GM03348 (cell line): ENCODE measurements around the gene IDH2.
A peak's percentile ranks its signal among the peaks of the same experiment; 100 is the strongest.
"Not testable (repeated sequence)": the region's sequence is repeated elsewhere in the genome, so short reads cannot be mapped to it uniquely, and the experiment has no call there.

Source experiments
- DNase-seq: peaks from one replicate; pipeline ENCODE4 v3.0.0; 2012; ENCODE audit warnings: low spot score

Gene IDH2

DNA sequence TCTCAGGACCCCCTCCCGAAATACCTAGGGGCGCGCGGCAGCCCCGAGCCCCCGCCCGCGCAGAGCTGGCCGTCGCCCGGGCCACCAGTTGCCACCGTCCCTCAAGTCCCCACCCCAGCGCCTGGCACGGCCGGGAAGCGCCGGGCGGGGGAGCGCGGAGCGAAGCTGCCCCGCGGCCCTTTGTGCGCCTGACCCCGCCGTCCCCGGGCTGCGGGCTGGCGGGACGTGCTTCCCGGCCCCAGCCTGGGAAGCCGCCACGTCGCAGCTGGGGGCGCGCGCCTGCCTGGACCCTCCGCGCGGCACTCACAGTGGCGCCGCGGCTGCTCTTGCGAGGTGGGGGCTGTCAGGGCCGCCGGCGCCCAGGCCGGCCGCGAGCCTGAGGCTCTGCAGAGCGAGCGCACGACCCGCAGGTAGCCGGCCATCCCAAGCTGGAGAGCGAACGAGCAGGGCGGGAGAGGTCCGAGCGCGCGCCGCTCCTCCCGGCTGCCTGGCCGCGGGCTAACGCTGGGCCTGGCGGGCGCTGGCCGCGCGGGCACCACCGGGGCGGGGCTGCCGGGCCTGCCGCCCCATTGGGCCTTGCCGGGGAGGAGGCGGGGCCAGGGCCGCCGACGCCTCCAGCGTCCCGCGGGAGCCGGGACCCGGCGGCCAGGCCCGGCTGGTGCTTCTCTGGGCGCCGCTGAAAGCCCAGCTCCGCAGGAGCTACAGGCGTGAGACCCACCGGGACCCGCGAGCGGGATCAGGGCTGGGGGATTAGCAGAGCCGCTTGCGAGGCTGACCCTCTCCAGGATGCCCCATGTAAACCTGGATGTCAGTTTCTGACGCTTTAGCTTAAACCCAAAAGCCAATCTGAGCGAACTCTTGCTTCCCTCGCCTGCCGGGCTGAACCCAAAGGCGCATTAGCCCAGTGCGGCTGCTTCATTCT, at the start of gene IDH2:
Gene IDH2 (minus strand): TSS at position 500 of the 922 bp plus-strand sequence. CDS start 78 bp downstream, at position 422.
- peak; percentile 98 for DNase-seq

DNA sequence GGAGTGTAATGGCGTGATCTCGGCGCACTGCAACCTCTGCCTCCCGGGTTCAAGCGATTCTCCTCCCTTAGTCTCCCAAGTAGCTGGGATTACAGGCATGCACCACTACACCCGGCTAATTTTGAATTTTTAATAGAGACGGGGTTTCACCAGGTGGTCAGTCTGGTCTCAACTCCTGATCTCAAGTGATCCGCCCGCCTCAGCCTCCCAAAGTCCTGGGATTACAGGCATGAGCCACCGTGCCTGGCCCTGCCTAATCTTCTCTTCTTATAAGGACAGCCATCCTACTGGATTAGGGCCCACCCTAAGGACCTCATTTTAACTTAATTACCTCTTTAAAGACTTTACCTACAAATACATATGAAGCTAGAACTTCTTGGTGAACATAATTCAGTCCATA, 48.3 kb upstream of the IDH2 start:
- DNase-seq: not testable (repeated sequence)

GRCh38 chr15:90149609-90150340, 47.5 kb upstream of the IDH2 start:
- no peak for DNase-seq

GRCh38 chr15:90146198-90146761, 44.0 kb upstream of the IDH2 start:
- DNase-seq: not testable (repeated sequence)

DNA sequence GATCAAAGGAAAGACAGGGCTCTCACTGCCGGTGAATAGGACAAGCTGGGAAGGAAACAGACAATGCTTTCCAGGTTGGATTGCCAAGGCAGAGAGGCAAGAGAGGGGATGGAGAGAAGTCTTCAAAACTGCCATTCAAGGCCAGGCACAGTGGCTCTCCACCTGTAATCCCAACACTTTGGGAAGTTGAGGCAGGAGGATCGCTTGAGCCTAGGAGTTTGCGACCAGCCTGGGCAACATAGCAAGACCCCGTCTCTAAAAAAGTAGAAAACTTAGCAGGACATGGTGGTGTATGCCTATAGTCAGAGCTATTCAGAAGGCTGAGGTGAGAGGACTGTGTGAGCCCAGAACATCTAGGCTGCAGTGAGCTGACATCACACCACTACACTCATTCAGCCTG, 43.5 kb upstream of the IDH2 start:
- no peak for DNase-seq

DNA sequence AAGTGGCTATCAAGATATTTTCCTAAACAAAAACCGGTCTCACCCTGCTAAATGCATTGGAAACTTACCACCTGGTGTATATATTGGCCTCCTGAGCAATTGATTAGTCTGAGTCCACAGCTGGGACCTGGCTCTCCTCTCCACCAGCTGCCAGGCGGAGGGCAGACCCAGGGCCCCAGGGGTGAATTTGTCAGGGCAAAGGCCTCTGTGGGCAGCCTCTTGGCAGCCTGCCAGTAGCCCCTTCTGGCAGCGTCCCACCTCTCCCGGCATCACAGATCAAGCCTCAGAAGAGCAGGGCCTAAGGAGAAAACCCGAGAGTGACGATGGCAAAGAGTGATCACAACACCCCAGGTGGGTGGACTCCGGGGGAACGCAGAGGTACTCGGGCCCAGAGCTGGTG, 43.0 kb upstream of the IDH2 start:
- no peak for DNase-seq

DNA sequence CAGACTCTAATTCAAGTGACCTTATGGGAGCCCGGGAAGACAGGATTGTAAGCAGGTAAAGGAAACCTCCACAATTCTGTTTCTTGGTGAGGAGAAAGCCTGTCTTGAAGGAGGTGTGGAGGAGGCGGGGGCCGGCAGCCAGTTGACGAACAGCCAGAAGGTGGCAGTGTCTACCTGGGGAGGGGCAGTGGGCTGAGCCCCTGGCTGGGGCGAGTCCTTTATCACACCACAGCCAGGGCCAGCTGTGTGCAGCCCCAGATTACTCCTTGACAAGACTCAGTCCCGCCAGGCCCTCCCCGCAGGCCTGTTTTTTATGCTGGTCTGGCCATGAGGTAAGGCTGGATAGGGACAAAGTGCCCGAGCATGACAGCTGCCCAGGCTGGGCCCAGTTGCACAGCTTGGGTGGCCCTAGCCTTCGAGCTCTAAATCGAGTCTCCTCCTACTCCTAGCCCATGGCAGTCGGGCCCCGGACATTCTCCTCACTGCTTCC, 40.9 kb upstream of the IDH2 start:
- DNase-seq: peak; percentile 34

DNA sequence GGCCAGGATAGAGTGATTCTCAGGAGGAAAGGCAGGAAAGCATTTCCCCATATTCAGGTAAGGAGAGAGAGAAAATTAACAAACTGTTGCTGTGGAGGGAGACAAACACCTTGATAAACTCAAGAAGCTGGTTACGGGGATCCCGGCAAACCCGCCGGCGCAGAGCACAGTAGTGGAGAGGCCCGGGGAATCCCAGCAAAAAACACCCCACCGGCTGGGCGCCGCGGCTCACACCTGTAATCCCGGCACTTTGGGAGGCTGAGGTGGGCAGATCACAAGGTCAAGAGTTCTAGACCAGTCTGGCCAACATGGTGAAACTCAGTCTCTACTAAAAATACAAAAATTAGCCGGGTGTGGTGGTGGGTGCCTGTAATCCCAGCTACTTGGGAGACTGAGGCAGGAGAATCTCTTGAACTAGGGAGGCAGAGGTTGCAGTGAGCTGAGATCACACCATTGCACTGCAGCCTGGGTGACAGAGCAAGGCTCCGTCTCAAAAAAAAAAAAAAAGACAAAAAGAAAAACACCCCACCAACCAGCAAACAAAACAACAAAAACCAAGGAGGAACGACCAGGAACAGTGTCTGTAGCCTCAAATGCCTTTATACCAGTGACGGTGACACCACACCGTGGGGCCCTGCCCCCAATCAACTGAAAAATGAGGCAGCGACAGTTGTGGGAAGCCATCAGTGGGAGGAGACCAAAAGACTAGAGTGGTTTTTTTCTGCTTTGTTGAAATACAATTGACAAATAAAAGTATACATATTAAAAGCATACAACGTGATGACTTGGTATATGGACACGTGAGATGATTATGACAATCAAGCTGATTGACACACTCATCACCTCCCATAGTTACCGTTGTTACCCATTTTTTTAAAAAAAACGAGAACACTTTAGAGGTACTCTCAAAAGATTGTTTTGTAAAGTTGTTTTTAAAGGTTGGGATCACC, 40.2 kb upstream of the IDH2 start:
- DNase-seq: no peak

DNA sequence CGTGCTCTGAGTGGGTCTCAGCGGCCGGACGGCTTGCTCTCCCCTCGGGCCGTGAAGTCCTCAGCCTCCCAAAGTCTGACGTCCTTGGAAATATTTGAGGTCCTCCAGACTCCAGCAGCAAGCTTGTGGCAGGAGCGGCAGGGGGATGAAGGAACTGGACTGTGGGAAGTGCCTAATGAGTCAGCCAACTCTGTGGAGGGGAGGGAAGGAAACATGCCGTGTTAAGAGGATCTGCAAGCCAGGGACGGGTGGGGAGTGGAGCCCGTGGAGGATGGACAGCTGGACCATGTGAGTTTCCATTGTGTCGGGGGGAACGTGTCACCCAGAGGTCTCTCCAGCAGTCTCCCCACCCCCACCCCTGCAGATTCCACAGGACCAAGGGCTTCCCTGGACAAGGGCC, 39.4 kb upstream of the IDH2 start:
- DNase-seq: peak; percentile 24

DNA sequence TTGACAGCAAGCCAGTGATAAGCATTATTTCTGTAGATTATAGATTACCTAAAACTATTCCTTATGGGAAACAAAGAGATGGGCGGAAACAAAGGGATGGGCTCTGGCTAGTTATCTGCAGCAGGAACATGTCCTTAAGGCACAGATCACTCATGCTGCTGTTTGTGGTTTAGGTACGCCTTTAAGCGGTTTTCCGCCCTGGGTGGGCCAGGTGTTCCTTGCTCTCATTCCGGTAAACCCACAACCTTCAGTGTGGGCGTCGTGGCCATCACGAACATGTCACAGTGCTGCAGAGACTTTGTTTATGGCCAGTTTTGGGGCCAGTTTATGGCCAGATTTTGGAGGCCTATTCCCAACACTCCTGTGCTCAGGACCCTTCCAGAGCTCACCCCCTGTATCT, 37.3 kb upstream of the IDH2 start:
- DNase-seq: not testable (repeated sequence)

GRCh38 chr15:90138071-90138833, 36.0 kb upstream of the IDH2 start:
- no peak for DNase-seq

DNA sequence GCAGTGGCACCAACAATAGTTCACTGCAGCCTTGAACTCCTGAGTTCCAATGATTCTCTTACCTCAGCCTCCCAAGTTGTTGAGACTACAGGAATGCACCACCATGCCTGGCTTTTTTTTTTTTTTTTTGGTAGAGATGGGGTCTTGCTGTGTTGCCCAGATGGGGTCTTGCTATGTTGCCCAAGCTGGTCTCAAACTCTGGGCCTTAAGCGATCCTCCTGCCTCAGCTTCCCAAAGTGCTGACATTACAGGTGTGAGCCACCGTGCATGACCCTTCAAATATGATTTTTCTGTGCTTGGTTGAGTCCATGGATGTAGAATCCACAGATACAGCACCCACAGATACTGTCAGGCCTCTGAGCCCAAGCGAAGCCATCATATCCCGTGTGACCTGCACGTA, 30.2 kb upstream of the IDH2 start:
- no peak for DNase-seq

- DNase-seq: no peak
Measured at GRCh38 chr15:90131848-90132247, 29.6 kb upstream of the IDH2 start.

GRCh38 chr15:90130291-90130690, 28.0 kb upstream of the IDH2 start:
- DNase-seq: no peak

- DNase-seq: no peak
Measured at GRCh38 chr15:90126596-90127435, 24.5 kb upstream of the IDH2 start.

DNA sequence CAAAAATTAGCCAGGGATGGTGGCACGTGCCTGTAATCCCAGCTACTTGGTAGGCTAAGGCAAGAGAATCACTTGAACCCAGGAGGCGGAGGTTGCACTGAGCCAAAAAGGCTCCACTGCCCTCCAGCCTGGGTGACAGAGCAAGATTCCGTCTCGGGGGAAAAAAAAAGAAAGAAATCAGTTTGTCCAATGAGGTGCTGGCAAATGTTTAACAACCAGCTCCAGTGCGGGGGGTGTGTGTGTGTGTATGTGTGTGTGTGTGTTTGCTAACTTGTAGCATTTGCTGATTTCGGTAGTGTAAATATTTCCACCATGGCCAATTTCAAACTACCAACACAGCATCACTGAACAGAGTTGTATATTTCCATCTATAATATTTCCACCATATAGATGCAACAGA, 23.8 kb upstream of the IDH2 start:
- no peak for DNase-seq

DNA sequence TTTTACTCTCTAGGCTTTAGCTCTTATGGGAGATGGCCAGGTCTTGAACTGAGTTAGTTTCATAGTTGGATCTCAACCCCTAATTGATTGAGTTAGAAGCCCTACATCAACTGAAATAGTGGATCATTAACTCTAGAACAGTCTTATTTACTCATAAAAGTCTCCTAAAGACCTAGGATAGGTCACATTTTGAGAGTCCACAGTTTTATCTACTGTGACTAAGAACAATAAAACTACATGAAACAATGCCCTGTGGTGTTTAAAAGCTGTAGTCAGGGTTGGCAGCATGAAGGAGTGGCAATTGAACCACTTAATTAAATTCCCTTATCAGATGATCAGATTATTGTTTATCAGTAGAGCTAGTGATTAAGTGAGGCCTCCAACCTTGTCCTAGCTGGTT, 22.2 kb upstream of the IDH2 start:
- DNase-seq: no peak

- DNase-seq: no peak
Measured at GRCh38 chr15:90121086-90121485, 18.8 kb upstream of the IDH2 start.

GRCh38 chr15:90119367-90119766, 17.1 kb upstream of the IDH2 start:
- no peak for DNase-seq

DNA sequence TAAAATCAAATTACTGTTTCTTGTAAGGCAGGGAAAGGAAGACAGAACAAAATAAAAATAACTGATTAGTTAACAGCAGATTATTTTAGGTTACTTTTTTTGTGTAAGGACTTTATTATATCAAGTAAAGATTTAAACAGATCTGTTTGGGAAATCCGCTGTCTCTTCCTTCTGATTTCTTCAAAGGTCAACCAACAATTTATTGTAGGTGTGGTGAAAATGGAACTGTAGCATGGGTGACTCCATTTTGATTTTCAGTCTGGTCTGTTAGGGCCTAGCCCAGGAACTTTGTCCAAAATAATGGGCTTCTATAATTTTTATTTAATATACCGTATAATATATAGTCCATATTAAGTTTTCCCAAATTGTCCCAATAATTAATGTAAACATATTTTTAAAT, 13.5 kb upstream of the IDH2 start:
- DNase-seq: no peak
